NCI-H2107 treated with DMSO at 0.1 percent for 48 hours (cell line): ENCODE data around the gene ZNF823.
"Not testable (repeated sequence)": the region's sequence is repeated elsewhere in the genome, so short reads cannot be mapped to it uniquely, and the experiment has no call there.

ENCODE experiments used
- DNase-seq: peaks from one replicate; lab custom pipeline; 2025; ENCODE audit not compliant: unreplicated experiment; lab: John Stamatoyannopoulos, UW

Gene ZNF823

DNA sequence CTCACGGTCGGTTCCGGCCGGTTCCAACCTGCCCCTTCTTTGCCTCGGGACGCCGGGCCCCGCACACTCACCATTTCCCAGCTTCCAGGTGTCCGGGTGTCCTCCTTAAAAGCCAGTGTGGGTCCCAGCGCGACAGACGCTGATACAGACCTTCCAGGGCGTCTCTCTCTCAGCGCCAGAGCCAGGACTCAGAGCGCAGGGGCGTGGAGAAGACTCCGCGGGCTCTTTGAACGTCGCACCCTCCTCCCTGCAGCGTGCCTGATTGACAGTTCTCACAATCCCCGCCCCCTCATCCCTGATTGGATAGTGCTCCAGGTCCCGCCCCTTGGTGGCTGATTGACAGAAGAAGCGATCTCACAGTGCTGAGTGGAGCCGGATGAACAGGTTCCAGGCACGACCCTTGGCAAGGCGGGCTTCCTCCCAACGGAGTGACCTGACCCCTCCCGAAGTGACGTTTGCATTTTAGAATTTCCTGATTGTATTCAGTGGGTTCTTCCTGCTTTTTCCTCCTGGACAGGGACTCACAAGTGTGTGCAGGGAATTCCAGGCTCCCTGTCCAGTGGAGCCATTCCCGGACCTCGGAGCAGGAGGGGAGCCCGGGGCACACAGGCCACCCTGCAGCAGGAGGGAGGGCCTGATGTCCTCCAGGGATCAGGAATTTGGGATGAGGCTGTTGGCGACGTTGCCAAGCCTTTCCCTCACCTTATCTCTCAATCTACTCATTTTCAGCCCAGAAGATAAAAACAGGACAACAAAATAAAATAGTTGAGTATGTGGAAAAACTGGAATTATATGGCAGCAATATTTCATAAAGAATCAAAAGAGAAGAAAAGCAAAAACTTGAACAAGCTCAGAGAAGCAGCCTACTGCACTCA is at the start of gene ZNF823:
Gene ZNF823, minus strand, starts transcription at position 201 of the 875 bp plus-strand sequence. Its CDS starts 127 bp downstream, at position 74.
- DNase-seq: peak; percentile 97

DNA sequence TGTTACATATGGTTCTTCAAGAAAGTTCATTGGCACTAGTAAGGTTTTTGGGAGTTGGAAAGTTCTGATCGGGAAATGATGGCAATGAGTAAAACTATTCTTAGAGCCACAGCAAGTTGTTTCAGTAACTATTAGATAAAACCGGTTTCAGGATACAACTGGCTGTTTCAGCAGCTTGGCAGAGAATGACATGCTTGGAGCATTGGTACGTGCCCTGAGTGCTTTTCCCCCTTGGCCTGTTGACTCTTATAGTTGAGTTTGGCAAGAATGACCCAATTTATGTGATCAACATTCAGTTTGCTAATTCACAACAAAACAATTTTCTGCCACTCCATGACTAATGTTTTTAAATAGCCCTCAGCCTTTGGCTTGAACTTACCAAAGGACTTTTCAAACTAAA is 48.8 kb upstream of the ZNF823 start:
- DNase-seq: no peak

DNA sequence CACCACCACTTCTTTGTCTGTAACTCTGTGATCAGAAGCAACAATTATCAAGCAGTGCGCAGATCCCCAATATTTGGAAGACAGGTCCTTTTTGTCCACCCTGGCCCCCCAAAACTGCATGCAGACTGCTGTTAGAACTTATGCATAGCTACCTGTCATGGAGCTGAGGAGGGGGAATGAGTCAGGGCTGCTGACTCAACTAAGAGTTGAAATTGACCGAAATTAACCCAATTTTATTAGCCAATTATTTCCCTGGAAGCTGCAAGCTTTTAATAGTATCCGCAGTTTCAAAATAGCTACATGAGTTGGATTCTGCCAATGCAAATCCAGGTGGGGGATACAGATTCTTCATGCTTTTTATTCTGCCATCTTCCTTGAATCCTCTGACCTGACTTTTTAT is 45.6 kb upstream of the ZNF823 start:
- no peak for DNase-seq

DNA sequence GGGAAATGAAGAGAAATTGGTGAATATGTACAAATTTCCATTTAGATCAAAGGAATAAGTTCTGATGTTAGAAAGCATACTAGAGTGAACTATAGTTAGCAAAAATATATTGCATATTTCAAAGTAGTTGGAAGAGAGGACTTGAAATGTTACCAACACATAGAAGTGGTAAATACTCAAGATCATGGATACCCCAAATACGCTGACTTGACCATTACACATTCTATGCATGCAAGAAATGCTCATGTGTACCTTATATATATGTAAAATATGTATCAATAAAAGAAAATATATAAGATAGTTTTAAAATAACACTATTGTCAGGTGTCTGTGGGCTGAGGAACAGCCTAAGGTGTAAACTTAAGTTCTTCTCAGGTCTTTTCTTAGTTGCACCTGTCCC is 45.0 kb upstream of the ZNF823 start:
- no peak for DNase-seq

DNA sequence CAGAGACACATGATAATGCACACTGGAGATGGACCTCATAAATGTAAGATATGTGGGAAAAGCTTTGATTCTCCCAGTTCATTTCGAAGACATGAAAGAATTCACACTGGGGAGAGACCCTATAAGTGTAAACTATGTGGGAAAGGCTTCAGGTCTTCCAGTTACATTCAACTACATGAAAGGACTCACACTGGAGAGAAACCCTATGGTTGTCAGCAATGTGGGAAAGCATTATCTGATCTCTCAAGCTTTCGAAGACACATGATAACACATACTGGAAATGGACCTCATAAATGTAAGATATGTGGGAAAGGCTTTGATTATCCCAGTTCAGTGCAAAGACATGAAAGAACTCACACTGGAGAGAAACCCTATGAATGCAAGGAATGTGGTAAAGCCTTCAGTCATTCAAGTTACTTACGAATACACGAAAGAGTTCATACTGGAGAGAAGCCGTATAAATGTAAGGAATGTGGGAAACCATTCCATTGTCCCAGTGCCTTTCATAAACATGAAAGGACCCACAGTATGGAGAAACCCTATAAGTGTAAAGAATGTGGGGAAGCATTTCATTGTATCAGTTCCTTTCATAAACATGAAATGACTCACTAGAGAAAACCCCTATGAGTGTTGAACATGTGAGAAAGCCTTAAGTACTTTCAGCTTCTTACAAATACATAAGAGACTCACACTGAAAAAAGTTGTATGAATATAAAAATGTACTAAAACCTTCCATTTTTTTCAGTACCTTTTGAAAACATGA is 42.7 kb upstream of the ZNF823 start:
- no peak for DNase-seq

DNA sequence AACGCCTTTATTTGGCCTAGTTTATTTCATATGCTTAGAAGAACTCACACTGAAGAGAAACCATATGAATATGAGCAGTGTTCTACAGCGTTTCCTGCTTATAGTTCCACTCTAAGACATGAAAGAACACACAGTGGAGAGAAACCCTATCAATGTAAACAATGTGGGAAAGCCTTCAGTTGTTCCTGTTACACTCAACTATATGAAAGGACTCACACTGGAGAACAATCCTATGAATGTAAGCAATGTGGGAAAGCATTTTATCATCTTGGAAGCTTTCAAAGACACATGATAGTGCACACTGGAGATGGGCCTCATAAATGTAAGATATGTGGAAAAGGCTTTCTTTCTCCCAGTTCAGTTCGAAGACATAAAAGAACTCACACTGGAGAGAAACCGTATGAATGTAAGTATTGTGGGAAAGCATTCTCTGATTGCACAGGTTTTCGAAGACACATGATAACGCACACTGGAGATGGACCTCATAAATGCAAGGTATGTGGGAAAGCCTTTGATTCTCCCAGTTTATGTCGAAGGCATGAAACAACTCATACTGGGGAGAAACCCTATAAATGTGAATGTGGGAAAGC is 41.8 kb upstream of the ZNF823 start:
- no peak for DNase-seq

DNA sequence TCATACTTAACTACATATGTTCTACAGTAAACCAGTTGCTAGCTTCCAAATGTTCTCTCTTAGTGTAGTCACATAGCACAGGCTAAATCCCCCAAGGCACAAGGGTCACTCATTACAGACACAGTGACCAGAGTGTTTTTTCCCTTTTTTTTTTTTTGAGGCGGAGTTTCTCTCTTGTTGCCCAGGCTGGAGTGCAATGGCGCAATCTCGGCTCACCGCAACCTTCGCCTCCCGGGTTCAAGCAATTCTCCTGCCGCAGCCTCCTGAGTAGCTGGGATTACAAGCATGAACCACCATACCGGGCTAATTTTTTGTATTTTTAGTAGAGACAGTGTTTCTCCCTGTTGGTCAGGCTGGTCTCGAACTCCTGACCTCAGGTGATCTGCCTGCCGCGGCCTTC is 37.9 kb upstream of the ZNF823 start:
- not testable (repeated sequence) for DNase-seq

DNA sequence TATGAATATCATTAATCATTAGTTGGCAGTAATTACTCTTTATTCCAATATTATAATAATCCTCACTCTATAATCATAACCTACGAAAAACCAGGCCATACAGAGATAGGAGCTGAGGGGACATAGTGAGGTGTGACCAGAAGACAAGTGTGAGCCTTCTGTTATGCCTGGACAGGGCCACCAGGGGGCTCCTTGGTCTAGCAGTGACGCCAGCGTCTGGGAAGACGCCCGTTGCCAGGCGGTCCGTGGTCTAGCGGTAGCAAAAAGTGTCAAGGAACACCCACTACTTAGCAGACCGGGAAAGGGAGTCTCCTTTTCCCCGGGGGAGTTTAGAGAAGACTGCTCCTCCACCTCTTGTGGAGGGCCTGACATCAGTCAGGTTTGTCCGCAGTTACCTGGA is 32.8 kb upstream of the ZNF823 start:
- not testable (repeated sequence) for DNase-seq

DNA sequence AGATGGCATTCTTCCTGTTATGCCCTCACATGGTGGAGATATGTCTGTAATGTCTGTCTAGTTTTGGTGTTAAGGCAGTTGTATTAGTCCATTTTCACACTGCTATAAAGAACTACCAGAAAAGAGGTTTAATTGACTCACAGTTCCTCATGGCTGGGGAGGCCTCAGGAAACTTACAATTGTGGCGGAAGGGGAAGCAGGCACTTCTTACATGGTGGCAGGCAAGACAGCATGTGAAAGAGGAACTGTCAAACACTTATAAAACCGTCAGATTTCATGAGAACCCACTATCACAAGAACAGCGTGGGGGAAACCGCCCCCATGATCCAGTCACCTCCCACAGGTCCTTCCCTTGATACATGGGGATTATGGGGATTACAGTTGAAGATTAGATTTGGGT is 31.2 kb upstream of the ZNF823 start:
- DNase-seq: no peak

DNA sequence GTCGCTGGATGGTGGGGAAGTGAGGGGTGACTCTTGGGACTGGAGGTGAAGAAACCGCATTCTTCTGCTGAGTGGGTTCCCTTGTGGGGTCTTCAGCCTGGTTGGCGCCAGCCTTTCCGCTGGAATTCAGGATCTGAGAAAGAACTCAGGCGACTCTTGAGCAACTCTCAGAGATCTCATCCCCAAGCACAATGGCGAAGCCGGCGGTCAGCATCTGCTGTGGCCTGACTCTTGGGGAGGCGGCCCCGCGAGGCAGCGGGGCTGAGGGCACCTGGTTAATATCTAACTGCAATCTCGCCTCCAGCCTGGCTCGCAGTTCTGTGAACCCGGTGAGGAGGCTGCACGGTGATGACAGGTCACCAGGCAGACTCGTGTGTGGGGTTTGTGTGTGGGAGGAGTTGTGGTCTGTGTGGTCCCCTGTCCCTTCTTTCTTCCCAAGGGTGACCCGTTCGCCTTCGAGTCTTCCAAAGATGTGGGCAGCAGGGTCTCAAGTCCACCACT is 28.9 kb upstream of the ZNF823 start:
- no peak for DNase-seq

DNA sequence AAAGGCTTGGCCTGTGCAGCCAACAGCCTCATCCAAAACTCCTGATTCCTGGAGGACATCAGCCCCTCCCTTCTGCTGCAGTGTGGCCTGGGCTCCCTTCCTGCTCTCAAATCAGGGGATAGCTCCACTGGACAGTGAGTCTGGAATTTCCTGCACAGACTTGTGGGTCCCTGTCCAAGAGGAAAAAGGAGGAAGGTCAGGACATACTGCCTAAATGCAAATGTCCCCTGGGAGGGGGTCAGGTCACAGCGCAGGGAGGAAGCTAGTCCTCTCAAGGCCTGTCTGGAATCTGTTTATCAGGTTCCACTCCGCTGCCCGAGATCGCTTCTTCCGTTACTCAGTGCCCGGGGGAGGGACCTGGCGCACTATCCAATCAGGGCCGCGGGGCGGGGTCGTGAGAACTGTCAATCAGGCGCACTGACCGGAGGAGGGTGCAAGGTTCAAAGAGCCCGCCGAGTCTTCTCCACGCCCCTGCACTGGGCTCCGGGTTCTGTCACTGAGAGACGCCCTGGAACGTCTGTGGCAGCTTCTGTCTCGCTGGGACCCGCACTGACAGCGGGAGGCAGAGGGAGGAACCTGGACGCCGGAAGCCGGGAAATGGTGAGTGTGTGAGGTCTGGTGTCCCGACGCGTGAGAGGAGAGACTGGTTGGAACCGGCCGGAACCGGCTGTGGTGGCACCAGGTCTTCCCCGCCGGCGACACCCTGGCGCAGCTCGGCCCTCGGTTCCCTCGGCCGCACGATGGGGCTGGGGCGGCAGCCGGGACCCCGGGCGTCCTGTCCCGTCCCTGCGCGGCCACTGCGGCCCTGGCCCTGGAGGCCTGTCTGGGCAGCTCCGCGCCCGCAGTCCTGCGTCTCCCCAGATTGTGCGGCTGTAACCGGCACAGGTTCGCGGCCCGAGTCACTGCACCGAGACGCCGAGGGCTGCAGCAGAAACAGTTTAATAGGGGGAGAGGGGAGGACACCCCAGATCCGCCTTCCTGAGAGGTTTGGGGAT is 28.1 kb upstream of the ZNF823 start, which contains the start of gene ZNF441:
Gene ZNF441, plus strand, starts transcription at position 404 of the 995 bp plus-strand sequence. Its CDS starts 194 bp downstream, at position 598.
- DNase-seq: peak; percentile 72

DNA sequence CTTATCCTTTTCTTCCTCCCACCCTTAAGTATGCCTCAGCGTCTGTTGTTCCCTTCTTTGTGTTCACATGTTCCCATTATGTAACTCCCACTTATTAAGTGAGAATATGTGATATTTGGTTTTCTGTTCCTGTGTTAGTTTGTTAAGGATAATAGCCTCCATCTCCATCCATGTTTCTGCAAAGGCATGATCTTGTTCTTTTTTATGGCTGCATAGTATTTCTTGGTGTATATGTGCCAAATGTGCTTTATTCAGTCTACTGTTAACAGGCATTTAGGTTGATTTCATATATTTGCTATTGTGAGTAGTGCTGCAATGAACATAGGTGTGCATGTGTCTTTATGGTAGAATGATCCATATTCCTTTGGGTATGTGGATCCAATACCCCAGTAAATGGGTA is 24.9 kb upstream of the ZNF823 start:
- DNase-seq: no peak

DNA sequence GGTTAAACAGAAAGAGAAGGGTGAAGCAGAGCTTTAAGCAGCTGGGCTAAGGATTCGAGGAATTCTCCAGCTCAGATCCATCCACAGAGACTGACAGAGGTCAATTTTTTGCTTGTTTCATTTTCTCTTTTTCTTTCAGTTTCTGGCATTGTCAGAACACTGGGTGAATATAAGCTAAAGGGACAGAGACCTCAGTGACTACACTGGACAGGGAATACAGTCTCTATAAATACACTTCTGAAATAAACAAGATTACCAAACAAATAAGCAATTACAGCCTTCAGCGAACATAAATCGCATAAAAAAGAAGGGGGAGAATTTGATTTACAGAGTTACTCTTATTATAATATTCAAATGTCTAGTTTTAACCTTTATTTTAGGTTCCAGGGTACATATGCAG is 24.4 kb upstream of the ZNF823 start:
- no peak for DNase-seq

DNA sequence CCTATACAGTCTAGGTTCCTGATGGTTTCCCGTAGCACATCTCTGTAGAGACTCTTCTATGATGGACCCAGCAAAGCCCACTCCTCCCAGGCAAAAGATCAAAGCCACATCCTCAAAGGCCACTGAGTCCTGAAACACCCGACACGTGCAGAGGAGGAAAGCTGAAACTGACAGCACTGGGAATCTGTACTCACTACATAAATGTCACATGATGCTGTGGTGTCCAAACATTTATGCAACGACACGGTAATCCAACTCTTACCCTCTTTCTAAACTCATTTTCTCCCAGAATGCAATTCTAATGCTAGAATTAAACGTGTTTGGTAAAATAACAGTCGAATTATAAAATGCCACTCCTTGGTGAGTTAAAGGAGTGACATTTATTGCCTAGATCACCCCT is 21.1 kb upstream of the ZNF823 start:
- no peak for DNase-seq

DNA sequence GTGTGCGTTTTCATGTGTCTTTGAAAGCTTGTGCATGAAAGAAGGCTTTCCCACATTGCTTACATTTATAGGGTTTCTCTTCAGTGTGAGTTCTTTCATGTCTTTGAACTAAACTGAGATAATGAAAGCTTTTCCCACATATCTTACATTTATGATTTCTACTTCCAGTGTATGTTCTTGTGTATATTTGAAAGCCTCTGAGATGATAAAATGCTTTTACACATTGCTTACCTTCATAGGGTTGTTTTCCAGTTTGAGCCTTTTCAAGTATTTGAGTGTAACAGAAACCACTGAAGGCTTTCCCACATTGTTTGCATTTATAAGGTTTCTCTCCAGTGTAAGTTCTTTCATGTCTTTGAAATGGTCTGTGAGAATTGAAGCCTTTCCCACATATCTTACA is 18.2 kb upstream of the ZNF823 start:
- DNase-seq: no peak

DNA sequence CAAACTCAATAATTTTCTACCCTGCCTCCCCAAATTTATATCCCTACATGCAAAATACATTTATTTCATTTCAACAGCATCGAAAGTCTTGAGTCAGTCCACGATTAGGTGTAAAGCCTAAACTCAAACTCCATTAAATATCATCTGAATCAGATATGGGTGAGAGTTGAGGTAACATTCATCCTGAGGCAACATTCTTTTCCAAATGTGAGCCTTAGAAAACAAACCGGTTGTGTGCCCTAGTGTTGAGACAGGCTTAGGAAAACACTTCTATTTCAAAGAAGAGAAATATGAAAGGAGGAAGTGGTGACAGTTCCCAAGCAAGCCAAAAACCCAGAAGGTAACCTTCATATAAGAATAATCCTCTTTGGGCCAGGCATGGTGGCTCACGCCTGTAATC is 15.9 kb upstream of the ZNF823 start:
- DNase-seq: no peak

DNA sequence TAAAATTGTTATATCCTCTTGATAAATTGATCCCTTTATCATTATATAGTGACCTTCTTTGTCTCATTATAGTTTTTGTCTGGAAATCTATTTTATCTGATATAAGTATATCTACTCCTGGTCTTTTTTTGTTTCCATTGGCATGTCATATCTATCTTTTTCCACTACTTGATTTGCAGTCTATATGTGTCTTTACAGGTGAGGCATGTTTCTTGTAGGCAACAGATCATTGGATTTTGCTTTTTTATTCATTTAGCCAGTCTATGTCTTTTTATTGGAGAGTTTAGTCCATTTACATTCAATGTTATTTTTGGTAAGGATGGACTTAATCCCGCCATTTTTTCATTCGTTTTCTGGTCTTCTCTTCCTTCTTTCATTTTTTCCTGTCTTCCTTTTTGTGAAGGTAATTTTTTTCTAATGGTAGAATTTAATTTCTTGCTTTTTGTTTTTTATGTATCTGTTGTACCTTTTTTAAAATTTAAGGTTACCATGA is 13.5 kb upstream of the ZNF823 start:
- no peak for DNase-seq

DNA sequence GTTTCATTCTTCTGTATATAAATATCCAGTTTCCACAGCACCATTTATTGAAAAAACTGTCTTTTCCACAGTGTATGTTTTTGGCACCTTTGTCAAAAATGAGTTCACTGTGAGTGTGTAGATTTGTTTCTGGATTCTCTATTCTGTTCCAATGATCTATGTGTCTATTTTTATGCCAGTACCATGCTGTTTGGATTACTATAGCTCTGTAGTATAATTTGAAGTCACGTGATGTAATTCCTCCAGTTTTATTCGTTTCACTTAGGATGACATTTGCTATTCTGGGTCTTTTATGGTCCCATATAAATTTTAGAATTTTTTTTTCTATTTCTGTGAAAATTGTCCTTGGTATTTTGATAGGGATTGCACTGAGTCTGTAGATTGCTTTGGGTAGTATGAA is 11.0 kb upstream of the ZNF823 start:
- DNase-seq: no peak

DNA sequence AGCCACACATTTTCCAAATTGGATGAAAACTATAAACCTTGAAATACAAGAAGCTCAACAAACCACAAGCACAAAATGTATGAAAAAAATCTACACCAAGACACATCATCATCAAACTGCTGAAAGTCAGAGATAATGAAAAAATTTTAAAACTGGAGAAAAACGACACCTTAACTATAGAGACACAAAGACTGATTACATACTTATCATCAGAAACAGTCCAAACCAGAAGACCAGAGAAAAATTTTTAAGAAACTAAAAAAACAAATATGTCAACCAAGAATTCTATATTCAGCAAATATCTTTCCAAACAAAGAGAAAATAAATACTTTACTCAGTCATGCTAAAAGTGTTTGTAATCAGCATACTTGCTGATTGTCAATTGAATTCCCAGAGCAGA is 8.5 kb upstream of the ZNF823 start:
- no peak for DNase-seq

DNA sequence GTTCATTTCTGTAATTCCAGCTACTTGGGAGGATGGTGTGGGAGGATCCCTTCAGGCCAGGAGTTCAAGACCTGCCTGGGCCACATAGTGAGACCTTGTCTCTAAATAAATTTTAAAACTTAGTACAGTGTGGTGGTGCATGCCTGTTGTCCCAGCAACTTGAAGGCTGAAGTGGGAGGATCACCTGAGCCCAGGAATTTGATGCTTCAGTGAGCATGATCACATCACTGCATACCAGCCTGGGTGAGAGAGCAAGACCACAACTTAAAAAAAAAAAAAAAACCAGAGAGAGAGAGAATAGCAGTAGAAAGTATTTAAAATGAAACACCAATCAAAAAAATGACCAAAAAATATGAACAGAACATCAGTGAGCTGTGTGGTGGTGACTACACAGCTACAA is 7.1 kb upstream of the ZNF823 start:
- DNase-seq: no peak
